Erythroblast (primary cell): ENCODE results near the gene NGFR.

Experiments
- GATA1 ChIP-seq: IDR thresholded peaks from 2 replicates; pipeline ENCODE4 v1.6.1; 2011; ENCODE audit warnings: low read depth, mild to moderate bottlenecking, control low read depth, low read length, moderate library complexity
- POLR2A ChIP-seq: IDR thresholded peaks from 2 replicates; pipeline ENCODE4 v1.6.1; 2011; ENCODE audit warnings: mild to moderate bottlenecking, low read length

DNA sequence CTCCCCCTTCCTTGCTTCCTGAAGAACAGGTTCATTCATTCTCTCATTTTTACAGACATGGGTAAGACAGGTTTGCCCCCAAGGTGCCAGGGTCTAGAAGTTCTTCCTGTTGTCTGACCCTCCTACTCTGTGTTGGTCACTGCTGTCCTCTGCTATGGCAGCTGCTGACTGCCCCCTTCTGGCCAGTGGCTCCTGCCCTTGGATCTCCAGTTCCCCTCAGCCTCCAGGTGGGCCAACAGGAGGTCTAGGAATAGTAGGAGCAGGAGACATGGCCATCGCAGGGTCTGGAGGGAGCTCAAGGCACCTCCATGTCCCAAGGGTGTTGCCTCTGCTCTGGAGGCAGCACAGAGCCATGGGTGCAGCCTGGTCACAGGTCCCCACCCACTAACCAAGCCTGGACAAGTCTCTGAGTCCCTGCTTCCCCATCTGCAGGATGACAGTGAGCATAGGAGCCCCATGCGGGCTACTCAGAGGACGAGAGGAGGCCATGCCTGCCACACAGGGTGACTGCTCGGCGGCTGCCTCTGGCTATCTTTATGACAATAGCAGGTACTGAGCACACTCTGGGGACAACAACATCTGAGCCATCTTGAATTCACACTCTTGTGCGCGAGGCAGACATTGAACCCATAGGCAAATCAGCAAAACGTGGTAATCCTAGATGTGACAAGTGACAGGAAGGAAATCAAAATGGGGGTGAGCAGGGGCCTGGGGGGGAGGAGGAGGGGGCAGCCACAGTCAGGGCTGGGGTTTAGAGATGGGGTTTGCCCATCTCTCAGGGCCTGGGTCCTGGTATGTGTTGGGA lies 53.6 kb downstream of the NGFR start:
- TF ChIP-seq GATA1 (no peak), POLR2A (no peak)
